A673 (cell line): ENCODE results near the gene FAIM2. TPM values are rescaled to one million over a fixed set of nuclear protein-coding genes. Genes with fewer than 3 reads are reported as not detected.

Experiments used
- BruUV-seq: library from RNA; stranded (reverse); fragments of 400-500 nt; replicated peaks from 2 replicates; lab custom pipeline; 2021; lab: Mats Ljungman, UMichigan
- CTCF ChIA-PET: fragments of 300-600 bp; sonication (Branson Sonifier 250); formaldehyde crosslinking; loops from one replicate; lab custom pipeline; 2022; ENCODE audit warnings: antibody characterized with exemption; lab: Charles Lee
- POLR2A ChIA-PET: fragments of 300-600 bp; sonication (Branson Sonifier 250); formaldehyde crosslinking; loops from one replicate; lab custom pipeline; 2022; ENCODE audit warnings: antibody characterized with exemption; ENCODE audit not compliant: low non-redundant PET; lab: Charles Lee
- DNase-seq: peaks from one replicate; pipeline ENCODE4 v3.0.0-alpha.2; 2015; ENCODE audit warnings: low spot score
- H3K27ac ChIP-seq: fragments of 200-600 bp; sonication (generic); 2 replicates; pipeline ENCODE4 v1.5.1; 2016; ENCODE audit warnings: mixed run types, low read depth, mild to moderate bottlenecking, mixed read lengths, antibody characterized with exemption, low read length; ENCODE audit not compliant: poor library complexity, severe bottlenecking
- H3K27me3 ChIP-seq: fragments of 200-600 bp; sonication (generic); replicated peaks from 2 replicates; pipeline ENCODE4 v1.6.1; 2017; ENCODE audit warnings: mixed run types, low read depth, mild to moderate bottlenecking, mixed read lengths, antibody characterized with exemption, low read length; ENCODE audit not compliant: insufficient read depth, poor library complexity
- H3K36me3 ChIP-seq: fragments of 200-600 bp; sonication (generic); 2 replicates; pipeline ENCODE4 v1.6.1; 2016; ENCODE audit warnings: mixed run types, mild to moderate bottlenecking, mixed read lengths, antibody characterized with exemption, low read length; ENCODE audit not compliant: insufficient read depth, poor library complexity, severe bottlenecking
- H3K4me1 ChIP-seq: fragments of 200-600 bp; sonication (generic); 2 replicates; pipeline ENCODE4 v1.6.1; 2017; ENCODE audit warnings: mixed run types, mild to moderate bottlenecking, mixed read lengths, antibody characterized with exemption, low read length; ENCODE audit not compliant: insufficient read depth, poor library complexity, severe bottlenecking
- H3K4me3 ChIP-seq: fragments of 200-600 bp; sonication (generic); 2 replicates; pipeline ENCODE4 v1.5.1; 2016; ENCODE audit warnings: low read depth, mixed run types, mild to moderate bottlenecking, mixed read lengths, low read length; ENCODE audit not compliant: poor library complexity, severe bottlenecking
- H3K9me3 ChIP-seq: fragments of 200-600 bp; sonication (generic); 2 replicates; pipeline ENCODE4 v1.6.1; 2016; ENCODE audit warnings: mixed run types, low read depth, mild to moderate bottlenecking, mixed read lengths, antibody characterized with exemption, low read length; ENCODE audit not compliant: poor library complexity, severe bottlenecking
- CTCF ChIP-seq: fragments of 300-800, 200-600 bp; sonication (generic); conservative IDR thresholded peaks from 2 replicates; pipeline ENCODE4 v1.5.1; 2017; ENCODE audit warnings: low read depth, mild to moderate bottlenecking, antibody characterized with exemption, low read length, moderate library complexity, mixed read lengths
- EZH2 ChIP-seq: fragments of 200-600 bp; sonication (generic); IDR thresholded peaks from 2 replicates; pipeline ENCODE4 v1.6.1; 2017; ENCODE audit warnings: borderline replicate concordance, low read depth, mild to moderate bottlenecking, mixed read lengths, antibody characterized with exemption, low read length; ENCODE audit not compliant: poor library complexity, severe bottlenecking
- intact Hi-C: fragments of 100-400 bp; cut with micrococcal nuclease; formaldehyde crosslinking; loops from one replicate; pipeline ENCODE4 v1.10.0; 2022; ENCODE audit not compliant: unreplicated experiment
- total RNA-seq: library from RNA; stranded (reverse); gene quantifications from 2 replicates; pipeline ENCODE4 v1.2.3, GENCODE V29; 2021

FAIM2 gene
- total RNA-seq, 1 experiment from 2014 or later = not detected

GRCh38 chr12:49827051-49827400, 76.7 kb downstream of the FAIM2 start:
- no TSS peak for BruUV-seq
- ChIA-PET POLR2A (no interaction called here), CTCF (no interaction called here)
- Histone ChIP-seq H3K9me3 (no peaks in the 10 kb centered on the region), H3K4me3 (peak overlapping the region; percentile 71), H3K27me3 (no peaks in the 10 kb centered on the region), H3K36me3 (no peaks in the 10 kb centered on the region), H3K4me1 (peaks cover 19% of the 10 kb centered on the region), H3K27ac (peak overlapping the region; percentile 83)
- DNase-seq = no peak
- TF ChIP-seq EZH2 = no peak
- TF ChIP-seq CTCF = no peak
- intact Hi-C loops = no loop called here

GRCh38 chr12:49825971-49826421, 77.7 kb downstream of the FAIM2 start:
- TF ChIP-seq EZH2 (no peak), CTCF (no peak)
- no peak overlapping the region for H3K4me3 ChIP-seq
- peaks cover 23% of the 10 kb centered on the region for H3K4me1 ChIP-seq
- intact Hi-C loops = no loop called here
- H3K27me3 ChIP-seq = no peaks in the 10 kb centered on the region
- ChIA-PET POLR2A (no interaction called here), CTCF (no interaction called here)
- no peak for DNase-seq
- no TSS peak for BruUV-seq
- no peaks in the 10 kb centered on the region for H3K36me3 ChIP-seq
- no peak overlapping the region for H3K27ac ChIP-seq
- no peaks in the 10 kb centered on the region for H3K9me3 ChIP-seq

GRCh38 chr12:49825360-49825970, 78.2 kb downstream of the FAIM2 start:
- CTCF ChIA-PET = no interaction called here
- no peaks in the 10 kb centered on the region for H3K36me3 ChIP-seq
- DNase-seq = no peak

More at GRCh38 chr12:49825360-49825970, 78.2 kb downstream of the FAIM2 start:
- Histone ChIP-seq H3K27ac (no peak overlapping the region), H3K9me3 (no peaks in the 10 kb centered on the region), H3K4me1 (peaks cover 23% of the 10 kb centered on the region), H3K4me3 (no peak overlapping the region), H3K27me3 (no peaks in the 10 kb centered on the region)
- POLR2A ChIA-PET = no interaction called here
- BruUV-seq = no TSS peak
- intact Hi-C loops = no loop called here
- TF ChIP-seq EZH2 (no peak), CTCF (no peak)
